GM11168 (cell line): ENCODE results near the gene KIAA2012.

Source experiments
- in situ Hi-C: fragments of 300-500 bp; cut with MboI; formaldehyde crosslinking; loops from one replicate; pipeline ENCODE4 v1.12.0; 2022; ENCODE audit warnings: low sequenced_read_pairs; ENCODE audit not compliant: unreplicated experiment

Gene KIAA2012

GRCh38 chr2:202069170-202070067, 3.6 kb upstream of the KIAA2012 start:
- in situ Hi-C loops: loop anchor here (10.0 kb wide), 1 partner anchor 1235 kb away; no protein-coding TSS in a partner anchor

GRCh38 chr2:202071107-202071506, 1.9 kb upstream of the KIAA2012 start:
- in situ Hi-C loops: no loop called here

DNA sequence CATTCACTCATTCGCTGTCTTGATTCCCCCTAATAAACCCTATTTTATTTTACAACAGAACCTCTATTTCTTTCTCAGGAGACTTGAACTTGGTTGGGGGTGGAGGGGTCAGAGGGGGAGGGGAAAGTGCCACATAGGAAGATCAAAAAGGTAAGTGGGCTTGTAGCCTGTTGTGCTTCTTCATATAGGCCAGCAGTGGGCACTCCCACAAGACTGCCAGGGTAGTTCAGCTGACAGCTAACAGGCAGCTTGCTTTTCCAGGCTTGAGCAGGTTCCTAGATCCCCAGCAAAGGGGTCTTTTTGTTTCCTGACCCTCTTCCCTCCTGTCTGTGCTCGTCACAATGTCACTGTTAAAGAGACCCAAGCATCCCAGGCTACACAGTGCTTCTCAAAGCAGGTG, 829 bp upstream of the KIAA2012 start:
- in situ Hi-C loops: no loop called here

GRCh38 chr2:202074324-202074723, 1.3 kb downstream of the KIAA2012 start:
- in situ Hi-C loops: no loop called here

GRCh38 chr2:202079310-202079709, 6.3 kb downstream of the KIAA2012 start:
- in situ Hi-C loops: no loop called here

- in situ Hi-C loops: no loop called here
These were observed 11.2 kb downstream of the KIAA2012 start for GRCh38 chr2:202084265-202084664.

GRCh38 chr2:202088777-202089176, 15.7 kb downstream of the KIAA2012 start:
- in situ Hi-C loops: no loop called here

- in situ Hi-C loops: no loop called here
These were observed 17.5 kb downstream of the KIAA2012 start for GRCh38 chr2:202090530-202090929.

DNA sequence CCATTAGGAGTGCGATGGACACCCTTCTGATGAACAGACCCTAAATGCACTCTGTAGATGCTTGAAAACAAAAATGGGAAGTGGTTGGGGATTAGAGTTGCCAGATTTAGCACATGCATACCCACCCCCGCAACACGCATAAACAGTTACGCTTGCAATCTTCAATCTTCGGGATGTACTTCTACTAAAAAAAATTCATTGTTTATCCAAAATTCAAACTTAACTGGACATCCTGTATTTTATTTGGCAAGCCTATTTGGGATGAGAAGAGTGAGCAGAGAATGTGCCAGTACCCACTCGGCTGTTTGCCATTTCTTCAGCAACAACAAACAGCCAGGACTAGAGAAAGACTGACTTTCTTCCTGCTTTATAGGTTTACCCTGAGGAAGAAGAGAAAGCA, 18.4 kb downstream of the KIAA2012 start:
- in situ Hi-C loops: no loop called here

GRCh38 chr2:202094426-202094986, 21.5 kb downstream of the KIAA2012 start:
- in situ Hi-C loops: no loop called here

- in situ Hi-C loops: no loop called here
These were observed 22.2 kb downstream of the KIAA2012 start for GRCh38 chr2:202095235-202095634.

- in situ Hi-C loops: no loop called here
These were observed 23.7 kb downstream of the KIAA2012 start for GRCh38 chr2:202096736-202097135.

DNA sequence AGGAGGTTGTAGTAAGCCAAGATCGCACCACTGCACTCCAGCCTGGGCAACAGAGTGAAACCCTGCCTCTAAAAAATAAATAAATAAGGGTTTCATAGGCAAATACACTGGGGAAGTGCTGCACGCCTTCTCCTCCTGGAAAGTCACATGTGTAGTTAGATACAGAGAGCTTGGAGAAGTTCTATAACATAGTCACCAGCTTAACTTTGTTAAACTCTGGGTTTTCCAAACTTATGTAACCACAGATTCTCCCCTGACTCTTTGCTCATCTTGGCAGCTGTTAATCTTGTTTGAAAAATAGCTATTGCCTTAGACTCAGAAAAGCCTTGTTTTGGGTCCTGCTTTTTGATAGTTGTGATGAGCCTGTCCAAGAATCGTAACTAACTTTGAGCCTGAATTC, 25.2 kb downstream of the KIAA2012 start:
- in situ Hi-C loops: no loop called here

GRCh38 chr2:202099515-202099914, 26.5 kb downstream of the KIAA2012 start:
- in situ Hi-C loops: no loop called here

DNA sequence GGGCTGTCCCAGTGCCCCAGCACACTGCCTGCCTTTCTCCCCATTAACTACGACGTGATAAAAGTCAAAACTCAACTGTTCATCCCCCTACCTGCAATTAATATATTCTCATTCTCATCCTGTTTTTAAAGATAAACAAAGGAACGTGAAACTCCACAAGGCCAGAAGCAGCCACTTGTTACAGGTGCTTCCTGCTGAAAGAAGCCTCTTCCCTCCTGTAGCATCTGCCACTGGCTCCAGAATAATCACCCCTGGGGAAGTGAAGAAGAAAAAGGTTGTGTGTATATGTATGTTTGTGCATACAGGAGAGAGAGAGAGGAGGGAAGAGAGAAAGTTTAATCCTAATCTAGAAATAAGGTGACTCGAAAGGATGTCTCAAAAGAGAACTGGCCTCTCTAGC, 27.1 kb downstream of the KIAA2012 start:
- in situ Hi-C loops: no loop called here

DNA sequence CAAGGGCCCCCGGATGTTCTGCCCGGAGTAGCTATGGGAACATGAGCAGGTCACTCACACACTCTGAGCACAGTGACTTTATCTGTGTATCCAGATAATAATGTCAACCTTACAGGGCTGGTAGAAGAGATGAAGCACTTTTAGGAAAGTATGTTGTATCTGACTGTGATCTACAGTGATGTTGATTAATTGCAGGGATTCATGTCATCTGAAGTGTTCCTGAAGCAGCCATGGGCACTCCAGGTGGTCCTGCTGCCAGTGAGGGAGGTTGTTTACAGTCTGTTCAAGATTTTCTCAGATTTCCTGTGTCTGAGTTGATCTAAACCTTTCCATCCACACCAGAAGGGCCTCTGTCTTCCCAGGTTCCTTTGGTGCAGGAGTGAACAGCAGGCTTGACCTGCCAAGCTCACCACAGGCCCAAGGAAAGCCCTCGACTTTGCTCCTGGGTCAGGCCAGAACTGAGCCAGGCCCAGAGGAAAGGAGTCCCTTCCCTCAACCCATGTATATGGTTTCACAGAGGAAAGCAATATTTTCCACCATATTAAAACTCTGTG, 28.0 kb downstream of the KIAA2012 start:
- in situ Hi-C loops: no loop called here

DNA sequence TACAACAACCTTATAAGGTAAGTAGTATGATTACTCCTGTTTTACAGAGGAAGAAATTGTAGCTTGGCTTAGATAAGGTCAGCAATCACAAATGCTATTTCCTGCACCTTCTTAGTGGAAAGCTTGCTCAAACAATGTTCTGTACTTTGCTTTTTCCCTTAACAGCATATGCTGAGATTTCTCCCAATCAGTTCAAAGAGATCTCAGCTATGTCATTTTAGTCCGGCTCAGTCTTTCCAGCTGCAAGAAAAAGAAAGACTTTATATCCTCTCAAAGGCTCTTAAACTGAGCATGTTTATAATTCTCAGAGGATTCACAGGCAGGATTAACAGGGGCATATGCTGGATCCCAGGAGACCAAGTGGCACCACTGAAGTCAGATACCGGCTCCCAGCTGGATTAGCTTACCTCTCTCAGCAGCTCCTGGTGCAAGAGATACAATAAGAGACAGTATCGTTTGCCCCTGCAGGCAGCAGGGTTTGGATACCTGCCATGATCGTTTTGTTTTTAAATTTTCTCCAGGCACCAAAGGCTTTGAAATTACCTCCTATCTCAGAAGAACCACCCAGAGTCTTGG, 29.5 kb downstream of the KIAA2012 start:
- in situ Hi-C loops: no loop called here

GRCh38 chr2:202104286-202104870, 31.3 kb downstream of the KIAA2012 start:
- in situ Hi-C loops: no loop called here

GRCh38 chr2:202105025-202105424, 32.0 kb downstream of the KIAA2012 start:
- in situ Hi-C loops: no loop called here

GRCh38 chr2:202108345-202108744, 35.3 kb downstream of the KIAA2012 start:
- in situ Hi-C loops: no loop called here
